Caco-2 (cell line): ENCODE data around the gene CEP350. TPM values are rescaled to one million over a fixed set of nuclear protein-coding genes. Genes with fewer than 3 reads are reported as not detected.
"Not testable (repeated sequence)": the region's sequence is repeated elsewhere in the genome, so short reads cannot be mapped to it uniquely, and the experiment has no call there.

ENCODE experiments used
- BruUV-seq: library from RNA; stranded (reverse); fragments of 400-500 nt; replicated peaks from 2 replicates; lab custom pipeline; 2021; lab: Mats Ljungman, UMichigan
- CTCF ChIA-PET: fragments of 300-600 bp; sonication (Branson Sonifier 250); formaldehyde crosslinking; loops from one replicate; lab custom pipeline; 2022; ENCODE audit warnings: antibody characterized with exemption; lab: Charles Lee
- POLR2A ChIA-PET: fragments of 300-600 bp; sonication (Branson Sonifier 250); formaldehyde crosslinking; loops from one replicate; lab custom pipeline; 2022; ENCODE audit warnings: antibody characterized with exemption; lab: Charles Lee
- DNase-seq, 2 experiments: peaks; one replicate each; pipeline versions ENCODE4 v3.0.0 to v3.0.0-alpha.2; 2020 to 2022
- H3K27me3 ChIP-seq: replicated peaks from 2 replicates; pipeline ENCODE4 v1.6.0; 2011; ENCODE audit warnings: low read length; ENCODE audit not compliant: control insufficient read depth, insufficient read depth
- H3K36me3 ChIP-seq: 2 replicates; pipeline ENCODE4 v1.5.1; 2011; ENCODE audit warnings: low read length; ENCODE audit not compliant: control insufficient read depth, insufficient read depth
- H3K4me1 ChIP-seq: fragments of 250-450 bp; sonication (Bioruptor Pico); 2 replicates; pipeline ENCODE4 v1.5.1; 2020; ENCODE audit warnings: mild to moderate bottlenecking
- H3K4me3 ChIP-seq: 2 replicates; pipeline ENCODE4 v1.5.1; 2011; ENCODE audit warnings: low read depth, mild to moderate bottlenecking, control low read depth, low read length
- H3K9me3 ChIP-seq: fragments of 250-450 bp; sonication (Bioruptor Pico); 2 replicates; pipeline ENCODE4 v1.5.1; 2020; ENCODE audit warnings: mild to moderate bottlenecking, moderate library complexity
- H3K27ac Mint-ChIP-seq: one replicate; pipeline ENCODE4 v1.8.0; 2022; ENCODE audit warnings: mixed read lengths; ENCODE audit not compliant: unreplicated experiment
- H3K27me3 Mint-ChIP-seq: one replicate; pipeline ENCODE4 v1.8.0; 2022; ENCODE audit warnings: mixed read lengths; ENCODE audit not compliant: insufficient read depth, unreplicated experiment
- H3K36me3 Mint-ChIP-seq: one replicate; pipeline ENCODE4 v1.8.0; 2022; ENCODE audit warnings: mild to moderate bottlenecking, mixed read lengths; ENCODE audit not compliant: insufficient read depth, unreplicated experiment
- H3K4me1 Mint-ChIP-seq: one replicate; pipeline ENCODE4 v1.8.0; 2022; ENCODE audit warnings: low read depth, mixed read lengths; ENCODE audit not compliant: unreplicated experiment
- H3K4me3 Mint-ChIP-seq: one replicate; pipeline ENCODE4 v1.8.0; 2022; ENCODE audit warnings: mild to moderate bottlenecking, moderate library complexity, mixed read lengths; ENCODE audit not compliant: unreplicated experiment
- H3K9me3 Mint-ChIP-seq: one replicate; pipeline ENCODE4 v1.8.0; 2022; ENCODE audit warnings: mixed read lengths; ENCODE audit not compliant: unreplicated experiment
- intact Hi-C: fragments of 100-400 bp; cut with micrococcal nuclease; formaldehyde crosslinking; loops from one replicate; pipeline ENCODE4 v1.10.0; 2022; ENCODE audit not compliant: unreplicated experiment
- total RNA-seq: library from RNA; stranded (reverse); gene quantifications from 2 replicates; pipeline ENCODE4 v1.2.3, GENCODE V29; 2022
- TF ChIP-seq, protein P1 (sequence below), 2 experiments: fragments of 200-600 bp in 1 of 2; IDR thresholded peaks; 1 replicate in 1 of 2; 2 replicates in 1 of 2; pipeline versions ENCODE4 v1.5.1 to v1.8.0; 2011 to 2022; ENCODE audit warnings: antibody characterized with exemption in 1 of 2, control low read depth in 1 of 2, inconsistent platforms in 1 of 2, low read depth in 1 of 2, low read length in 1 of 2, mild to moderate bottlenecking in 1 of 2, moderate library complexity in 1 of 2; ENCODE audit not compliant: insufficient read depth in 1 of 2, severe bottlenecking in 1 of 2, unreplicated experiment in 1 of 2

CEP350 gene
- total RNA-seq, 1 experiment from 2014 or later: 43.5 TPM

DNA sequence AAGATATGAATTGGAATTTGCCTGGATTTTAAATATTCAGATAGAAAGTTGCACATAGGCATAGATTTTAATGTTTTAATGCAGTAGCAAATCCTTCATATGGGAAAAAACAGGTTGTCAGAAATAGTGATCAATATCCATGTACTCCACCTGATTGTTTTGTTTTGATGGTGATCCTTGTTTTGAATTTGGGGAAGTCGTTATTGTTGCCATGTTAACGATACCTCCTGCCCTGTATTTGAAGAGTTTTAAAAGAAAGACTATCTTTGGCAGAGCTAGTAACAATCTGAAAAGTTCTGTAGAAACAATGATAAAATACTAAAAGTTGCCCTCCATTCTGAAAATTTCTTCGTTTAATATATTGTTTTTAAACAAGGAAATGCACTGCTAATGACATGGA is 1.1 kb downstream of the CEP350 start:
- Mint-ChIP-seq H3K4me3 (peak overlapping the region; percentile 83), H3K9me3 (no peaks in the 10 kb centered on the region), H3K4me1 (peaks cover 14% of the 10 kb centered on the region), H3K36me3 (peaks cover 16% of the 10 kb centered on the region), H3K27ac (no peak overlapping the region), H3K27me3 (no peaks in the 10 kb centered on the region)
- TF ChIP-seq, protein P1, sequence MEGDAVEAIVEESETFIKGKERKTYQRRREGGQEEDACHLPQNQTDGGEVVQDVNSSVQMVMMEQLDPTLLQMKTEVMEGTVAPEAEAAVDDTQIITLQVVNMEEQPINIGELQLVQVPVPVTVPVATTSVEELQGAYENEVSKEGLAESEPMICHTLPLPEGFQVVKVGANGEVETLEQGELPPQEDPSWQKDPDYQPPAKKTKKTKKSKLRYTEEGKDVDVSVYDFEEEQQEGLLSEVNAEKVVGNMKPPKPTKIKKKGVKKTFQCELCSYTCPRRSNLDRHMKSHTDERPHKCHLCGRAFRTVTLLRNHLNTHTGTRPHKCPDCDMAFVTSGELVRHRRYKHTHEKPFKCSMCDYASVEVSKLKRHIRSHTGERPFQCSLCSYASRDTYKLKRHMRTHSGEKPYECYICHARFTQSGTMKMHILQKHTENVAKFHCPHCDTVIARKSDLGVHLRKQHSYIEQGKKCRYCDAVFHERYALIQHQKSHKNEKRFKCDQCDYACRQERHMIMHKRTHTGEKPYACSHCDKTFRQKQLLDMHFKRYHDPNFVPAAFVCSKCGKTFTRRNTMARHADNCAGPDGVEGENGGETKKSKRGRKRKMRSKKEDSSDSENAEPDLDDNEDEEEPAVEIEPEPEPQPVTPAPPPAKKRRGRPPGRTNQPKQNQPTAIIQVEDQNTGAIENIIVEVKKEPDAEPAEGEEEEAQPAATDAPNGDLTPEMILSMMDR (IDR thresholded peaks at IDR 0.05; ENCODE audit: insufficient read depth in 1 of 2, low read depth in 1 of 2, low read length in 1 of 2, severe bottlenecking in 1 of 2, unreplicated experiment in 1 of 2): no peak
- no peak for DNase-seq
- Histone ChIP-seq H3K4me1 (0 out of 2 replicates have a peak, but pooled peaks cover 8% of the 10 kb centered on the region), H3K36me3 (no peaks in the 10 kb centered on the region), H3K9me3 (no peaks in the 10 kb centered on the region), H3K27me3 (no peaks in the 10 kb centered on the region), H3K4me3 (peak overlapping the region; percentile 73)
- CTCF ChIA-PET: no interaction called here
- BruUV-seq: TSS peak; percentile 53
- intact Hi-C loops: loop anchor here (10.0 kb wide), 1 partner anchor 79 kb away; no protein-coding TSS in a partner anchor
- POLR2A ChIA-PET: no interaction called here

DNA sequence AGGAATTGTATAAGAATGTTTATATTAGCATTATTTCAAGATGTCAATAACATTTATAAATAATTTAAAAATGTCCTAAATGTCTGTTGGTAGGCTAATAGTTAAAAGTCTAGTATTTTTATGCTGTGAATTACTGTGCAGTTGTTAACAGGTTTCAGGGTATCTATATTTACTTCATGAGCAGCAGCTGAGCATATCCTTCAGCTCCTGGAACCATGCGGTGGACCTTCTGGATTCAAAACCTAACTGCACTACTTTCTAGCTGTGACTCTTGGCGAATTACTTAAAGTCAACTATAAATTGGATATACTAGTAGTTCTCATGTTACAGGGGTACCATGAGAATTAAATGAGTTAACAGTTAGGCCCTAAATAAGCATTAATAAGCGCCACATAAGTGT is 3.7 kb downstream of the CEP350 start:
- Mint-ChIP-seq H3K4me3 (no peak overlapping the region), H3K9me3 (no peaks in the 10 kb centered on the region), H3K4me1 (peaks cover 7% of the 10 kb centered on the region), H3K27me3 (no peaks in the 10 kb centered on the region), H3K36me3 (peaks cover 31% of the 10 kb centered on the region), H3K27ac (no peak overlapping the region)
- no peaks in the 10 kb centered on the region for H3K27me3 ChIP-seq
- no peaks in the 10 kb centered on the region for H3K9me3 ChIP-seq
- BruUV-seq: no TSS peak
- no peaks in the 10 kb centered on the region for H3K36me3 ChIP-seq
- ChIA-PET CTCF (no interaction called here), POLR2A (no interaction called here)
- no peak for DNase-seq
- H3K4me3 ChIP-seq: no peak overlapping the region
- intact Hi-C loops: loop anchor here (10.0 kb wide), 1 partner anchor 76 kb away; no protein-coding TSS in a partner anchor
- TF ChIP-seq, protein P1 (IDR thresholded peaks at IDR 0.05; ENCODE audit: insufficient read depth in 1 of 2, low read depth in 1 of 2, low read length in 1 of 2, severe bottlenecking in 1 of 2, unreplicated experiment in 1 of 2): no peak
- H3K4me1 ChIP-seq: 0 out of 2 replicates have a peak, but pooled peaks cover 8% of the 10 kb centered on the region

DNA sequence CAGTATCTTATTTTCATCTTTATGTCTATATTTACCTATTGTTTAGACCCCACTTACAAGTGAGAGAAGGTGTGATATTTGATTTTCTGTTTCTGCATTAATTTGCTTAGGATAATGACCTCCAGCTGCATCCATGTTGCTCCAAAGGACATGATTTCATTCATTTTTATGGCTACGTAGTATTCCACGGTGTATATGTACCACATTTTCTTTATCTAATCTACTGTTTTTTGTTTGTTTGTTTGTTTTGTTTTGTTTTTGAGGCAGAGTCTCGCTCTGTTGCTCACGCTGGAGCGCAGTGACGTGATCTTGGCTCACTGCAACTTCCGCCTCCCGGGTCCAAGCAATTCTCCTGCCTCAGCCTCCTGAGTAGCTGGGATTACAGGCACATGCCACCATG is 7.6 kb downstream of the CEP350 start:
- H3K9me3 Mint-ChIP-seq, DNase-seq, H3K4me3 ChIP-seq, H3K9me3 ChIP-seq, POLR2A ChIA-PET, H3K4me1 ChIP-seq, CTCF ChIA-PET, H3K4me1 Mint-ChIP-seq, H3K36me3 ChIP-seq, H3K27ac Mint-ChIP-seq, intact Hi-C loops, H3K4me3 Mint-ChIP-seq, BruUV-seq, H3K27me3 Mint-ChIP-seq, H3K27me3 ChIP-seq: not testable (repeated sequence)
- H3K36me3 Mint-ChIP-seq: peaks cover 20% of the 10 kb centered on the region
